GM03348 (cell line): Measurements from ENCODE around the gene HMGCL.
"Not testable (repeated sequence)": the region's sequence is repeated elsewhere in the genome, so short reads cannot be mapped to it uniquely, and the experiment has no call there.

ENCODE experiments used
- DNase-seq: peaks from one replicate; pipeline ENCODE4 v3.0.0; 2012; ENCODE audit warnings: low spot score

HMGCL gene

GRCh38 chr1:23826590-23826989 lies 1.4 kb upstream of the HMGCL start:
- not testable (repeated sequence) for DNase-seq

- DNase-seq = no peak
Measured at GRCh38 chr1:23825762-23826522, 713 bp upstream of the HMGCL start.

- DNase-seq = peak; percentile 25
Measured at GRCh38 chr1:23824711-23825075, 536 bp downstream of the HMGCL start.

- no peak for DNase-seq
Measured at GRCh38 chr1:23823767-23824166, 1.5 kb downstream of the HMGCL start.

- no peak for DNase-seq
Measured at GRCh38 chr1:23817633-23818032, 7.6 kb downstream of the HMGCL start.

- no peak for DNase-seq
Measured at GRCh38 chr1:23816906-23817305, 8.3 kb downstream of the HMGCL start.

GRCh38 chr1:23816361-23816760 lies 8.9 kb downstream of the HMGCL start:
- DNase-seq = no peak

- DNase-seq = no peak
Measured at GRCh38 chr1:23814016-23814415, 11.2 kb downstream of the HMGCL start.

GRCh38 chr1:23810818-23811540 lies 14.2 kb downstream of the HMGCL start:
- peak; percentile 34 for DNase-seq

GRCh38 chr1:23809751-23810171 lies 15.5 kb downstream of the HMGCL start:
- peak; percentile 83 for DNase-seq

GRCh38 chr1:23807453-23807852 lies 17.8 kb downstream of the HMGCL start:
- DNase-seq = no peak

- DNase-seq = no peak
Measured at GRCh38 chr1:23806280-23806679, 18.9 kb downstream of the HMGCL start.

- no peak for DNase-seq
Measured at GRCh38 chr1:23805025-23805424, 20.2 kb downstream of the HMGCL start.

GRCh38 chr1:23804183-23804835 lies 20.9 kb downstream of the HMGCL start:
- DNase-seq = no peak

- DNase-seq = no peak
Measured at GRCh38 chr1:23803674-23804073, 21.6 kb downstream of the HMGCL start.

GRCh38 chr1:23802809-23803342 lies 22.4 kb downstream of the HMGCL start:
- not testable (repeated sequence) for DNase-seq

GRCh38 chr1:23801876-23802275 lies 23.4 kb downstream of the HMGCL start:
- DNase-seq = no peak

- no peak for DNase-seq
Measured at GRCh38 chr1:23801338-23801748, 23.9 kb downstream of the HMGCL start.

- peak; percentile 98 for DNase-seq
Measured at GRCh38 chr1:23800400-23801337, 24.6 kb downstream of the HMGCL start, which contains the start of gene GALE. Gene GALE (minus strand): TSS chr1:23800754. CDS start chr1:23799007, 1,747 bp downstream.

- DNase-seq = peak; percentile 70
Measured at GRCh38 chr1:23799570-23800399, 25.4 kb downstream of the HMGCL start.

GRCh38 chr1:23799255-23799569 lies 26.0 kb downstream of the HMGCL start:
- no peak for DNase-seq
